GM12878 (cell line): ENCODE data around the gene LFNG. TPM values are rescaled to one million over a fixed set of nuclear protein-coding genes. Genes with fewer than 3 reads are reported as not detected.

Experiments
- ATAC-seq: fragments of 200-7000 bp; cut with Tn5 transposase; 3 replicates; pipeline ENCODE4 v1.9.1; 2020; ENCODE audit warnings: mild to moderate bottlenecking, moderate library complexity
- BruUV-seq: library from RNA; stranded (reverse); fragments of 400-500 nt; replicated peaks from 2 replicates; lab custom pipeline; 2021; lab: Mats Ljungman, UMichigan
- CTCF ChIA-PET: fragments of 300-600 bp; sonication (Branson Sonifier 250); formaldehyde crosslinking; extraction: SDS; loops from one replicate; lab custom pipeline; 2021; ENCODE audit warnings: inconsistent platforms; lab: Yijun Ruan, JAX
- POLR2A ChIA-PET: fragments of 350-600 bp; formaldehyde crosslinking; extraction: SDS; loops from one replicate; lab custom pipeline; 2021; ENCODE audit warnings: inconsistent platforms; lab: Charles Lee
- RAD21 ChIA-PET: fragments of 300-600 bp; sonication (Branson Sonifier 250); formaldehyde crosslinking; loops from one replicate; lab custom pipeline; 2023; ENCODE audit warnings: antibody characterized with exemption; ENCODE audit not compliant: unreplicated experiment; lab: Charles Lee
- SMC1A ChIA-PET: fragments of 300-600 bp; sonication (Branson Sonifier 250); formaldehyde crosslinking; loops from one replicate; lab custom pipeline; 2023; ENCODE audit not compliant: unreplicated experiment, uncharacterized antibody; lab: Charles Lee
- DNase-seq: peaks from one replicate; pipeline ENCODE4 v3.0.0-alpha.2; 2011; ENCODE audit warnings: low read depth, low spot score
- FAIRE-seq: peaks from 3 replicates; lab custom pipeline; 2011; peaks lifted over from hg19 to GRCh38; lab: Jason Lieb, UNC
- H2AFZ ChIP-seq: 2 replicates; pipeline ENCODE4 v1.6.0; 2011; ENCODE audit warnings: low read depth, low read length, control low read depth; ENCODE audit not compliant: control insufficient read depth
- H3K27ac ChIP-seq: 2 replicates; pipeline ENCODE4 v1.5.1; 2011; ENCODE audit warnings: control low read depth; ENCODE audit not compliant: control insufficient read depth, insufficient read depth
- H3K27me3 ChIP-seq, 2 experiments: replicated peaks in 1 of 2; 2 replicates each; pipeline versions ENCODE4 v1.6.0 to v1.6.1; 2011; ENCODE audit warnings: low read length in 1 of 2; ENCODE audit not compliant: control insufficient read depth in 2 of 2, insufficient read depth in 2 of 2
- H3K36me3 ChIP-seq, 2 experiments: 2 replicates each; pipeline ENCODE4 v1.5.1; 2011; ENCODE audit warnings: low read length in 1 of 2; ENCODE audit not compliant: control insufficient read depth in 2 of 2, insufficient read depth in 2 of 2
- H3K4me1 ChIP-seq: 2 replicates; pipeline ENCODE4 v1.6.1; 2011; ENCODE audit warnings: mild to moderate bottlenecking, low read length, moderate library complexity, mixed read lengths; ENCODE audit not compliant: control insufficient read depth, insufficient read depth
- H3K4me2 ChIP-seq: 2 replicates; pipeline ENCODE4 v1.6.0; 2011; ENCODE audit warnings: control low read depth; ENCODE audit not compliant: control insufficient read depth, insufficient read depth
- H3K4me3 ChIP-seq: fragments of 200-600 bp; sonication (generic); 2 replicates; pipeline ENCODE4 v1.5.1; 2016
- H3K79me2 ChIP-seq: 2 replicates; pipeline ENCODE4 v1.6.0; 2011; ENCODE audit warnings: low read length; ENCODE audit not compliant: control insufficient read depth, insufficient read depth
- H3K9ac ChIP-seq: 2 replicates; pipeline ENCODE4 v1.8.0; 2011; ENCODE audit warnings: low read length, control low read depth, mixed read lengths; ENCODE audit not compliant: control insufficient read depth, insufficient read depth
- H3K9me3 ChIP-seq: replicated peaks from 3 replicates; pipeline ENCODE4 v1.5.1; 2011; ENCODE audit warnings: mild to moderate bottlenecking, low read length; ENCODE audit not compliant: control insufficient read depth, insufficient read depth
- H4K20me1 ChIP-seq: 2 replicates; pipeline ENCODE4 v1.6.0; 2011; ENCODE audit not compliant: control insufficient read depth, insufficient read depth
- CREB1 ChIP-seq: IDR thresholded peaks from 2 replicates; pipeline ENCODE4 v1.6.1; 2012; ENCODE audit warnings: low read depth, mild to moderate bottlenecking, inconsistent platforms
- IRF4 ChIP-seq: IDR thresholded peaks from 2 replicates; pipeline ENCODE4 v1.6.1; 2011; ENCODE audit warnings: low read depth, low read length
- JUND ChIP-seq: IDR thresholded peaks from 2 replicates; pipeline ENCODE4 v1.6.1; 2012; ENCODE audit warnings: low read depth, mild to moderate bottlenecking, low read length, improper control_type of control experiment, moderate library complexity
- MYB ChIP-seq: fragments of 150-350 bp; IDR thresholded peaks from 2 replicates; pipeline ENCODE4 v1.6.1; 2014; ENCODE audit warnings: mild to moderate bottlenecking, low read depth, low read length, borderline replicate concordance
- NBN ChIP-seq: fragments of 450-650 bp; IDR thresholded peaks from 2 replicates; pipeline ENCODE4 v1.6.1; 2016
- PRDM15 ChIP-seq: fragments of 450-650 bp; formaldehyde crosslinking; IDR thresholded peaks from 2 replicates; pipeline ENCODE4 v1.4.0; 2020; ENCODE audit warnings: mild to moderate bottlenecking, moderate library complexity
- RBBP5 ChIP-seq: fragments of 200-600 bp; sonication (generic); conservative IDR thresholded peaks from 2 replicates; pipeline ENCODE4 v1.6.1; 2016
- SUZ12 ChIP-seq: fragments of 200-600 bp; sonication (generic); IDR thresholded peaks from one replicate; pipeline ENCODE4 v1.6.1; 2018; ENCODE audit warnings: antibody characterized with exemption, mild to moderate bottlenecking; ENCODE audit not compliant: unreplicated experiment
- ZSCAN29 ChIP-seq: fragments of 450-650 bp; IDR thresholded peaks from 2 replicates; pipeline ENCODE4 v1.6.1; 2017; ENCODE audit warnings: mild to moderate bottlenecking, moderate library complexity
- WGBS: methylation state at CpG from one replicate; pipeline ENCODE4 v1.1.6; 2016; ENCODE audit warnings: low lambda C conversion rate; ENCODE audit not compliant: insufficient replicate concordance, insufficient coverage; ENCODE audit errors: missing lambda C conversion rate; 5-methylcytosine and 5-hydroxymethylcytosine counted together
- in situ Hi-C: fragments of 300-500 bp; cut with MboI; formaldehyde crosslinking; loops from 9 replicates; pipeline ENCODE4 v1.14.3; 2018; ENCODE audit warnings: mixed read lengths
- intact Hi-C: fragments of 100-400 bp; cut with micrococcal nuclease; formaldehyde crosslinking; loops from one replicate; pipeline ENCODE4 v1.14.2; 2022; ENCODE audit not compliant: unreplicated experiment
- polyA plus RNA-seq, 11 experiments: library from polyadenylated mRNA; depleted of rRNA in 4 of 11; unstranded in 6 of 11; stranded (reverse) in 5 of 11; fragments of >200 nt; fragmentation: Nextera tagmentation in 4 of 11; fragmentation: Illumina TruSeq in 1 of 11; extraction: Ambion mirVana in 4 of 11; extraction: Trizol in 1 of 11; gene quantifications; 1 replicate in 1 of 11; 2 replicates in 10 of 11; pipeline versions ENCODE4 v1.2.1 to v1.2.3, GENCODE V29; 2011 to 2016; ENCODE audit warnings: inconsistent platforms in 2 of 11, missing spikeins in 2 of 11, low read depth in 1 of 11
- total RNA-seq, 4 experiments: library from RNA; depleted of rRNA in 3 of 4; stranded (reverse); fragments of >200 nt in 3 of 4; fragmentation: Illumina TruSeq in 1 of 4; extraction: Trizol in 1 of 4; gene quantifications; 2 replicates each; pipeline versions ENCODE4 v1.2.1 to v1.2.3, GENCODE V29; 2013 to 2021
- TF ChIP-seq, protein P1 (sequence below): fragments of 450-650 bp; IDR thresholded peaks from 2 replicates; pipeline ENCODE4 v1.6.1; 2017; ENCODE audit warnings: borderline replicate concordance

Gene LFNG
- total and polyA plus RNA-seq, 10 of the 15 experiments (the other 5 are each of a cell fraction or from before 2014, with no cell fraction given) = 0.09 to 0.68 (median 0.33) TPM; not detected in 2

- RAD21 ChIA-PET = no interaction called here
- in situ Hi-C loops = no loop called here
- TF ChIP-seq CREB1 (no peak), NBN (no peak)
- TF ChIP-seq, all 136 proteins: peak for 0
- H3K27me3 ChIP-seq = peaks cover 0 to 1% of the 10 kb centered on the region in 2 experiments; a peak in 1 of 4 replicates
- POLR2A ChIA-PET = no interaction called here
- H4K20me1 ChIP-seq = no peaks in the 10 kb centered on the region
- intact Hi-C loops = no loop called here
- no peak overlapping the region for H3K9ac ChIP-seq
- H3K4me1 ChIP-seq = no peaks in the 10 kb centered on the region
- H3K4me3 ChIP-seq = no peak overlapping the region
- ATAC-seq = no peak
- no peaks in the 10 kb centered on the region for H3K79me2 ChIP-seq
- no peak overlapping the region for H3K4me2 ChIP-seq
- no peaks in the 10 kb centered on the region for H3K36me3 ChIP-seq
- no peak for DNase-seq
- SMC1A ChIA-PET = no interaction called here
- BruUV-seq = no TSS peak
- 33% methylated on average over 12 of the region's 12 CpGs for WGBS
- H3K27ac ChIP-seq = no peak overlapping the region
- CTCF ChIA-PET = no interaction called here
- H2AFZ ChIP-seq = no peak overlapping the region
- no peaks in the 10 kb centered on the region for H3K9me3 ChIP-seq
- no peak for FAIRE-seq
Measured at GRCh38 chr7:2500701-2501100, 18.9 kb upstream of the LFNG start.

DNA sequence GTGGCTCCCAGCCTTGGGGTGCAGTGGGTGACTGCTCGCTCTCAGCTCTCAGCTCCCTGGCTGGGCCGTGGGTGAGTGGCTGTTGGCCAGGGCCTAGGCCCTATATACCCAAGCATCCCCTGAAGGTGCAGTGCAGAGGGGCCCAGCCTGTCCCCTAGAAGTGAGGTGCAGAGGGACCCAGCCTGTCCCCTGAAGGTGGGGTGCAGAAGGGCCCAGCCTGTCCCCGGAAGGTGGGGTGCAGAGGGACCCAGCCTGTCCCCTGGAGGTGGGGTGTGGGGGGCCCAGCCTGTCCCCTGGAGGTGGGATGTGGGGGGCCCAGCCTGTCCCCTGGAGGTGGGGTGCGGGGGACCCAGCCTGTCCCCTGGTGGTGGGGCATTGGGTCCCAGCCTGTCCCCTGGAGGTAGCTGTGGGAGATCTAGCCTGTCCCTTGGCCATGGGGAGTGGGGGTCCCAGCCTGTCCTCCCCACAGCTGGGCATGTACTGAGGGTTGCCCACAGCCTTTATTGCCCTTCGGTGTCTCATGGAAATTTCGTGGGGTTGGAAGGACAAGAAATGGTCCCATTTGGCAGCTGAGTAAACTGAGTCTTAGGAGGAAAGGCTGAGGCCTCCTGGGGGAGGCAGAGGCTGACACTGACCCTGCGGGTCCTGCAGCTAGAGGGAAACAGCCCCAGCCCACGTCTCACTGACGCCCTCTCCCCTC lies 17.5 kb upstream of the LFNG start:
- no peak overlapping the region for H3K4me3 ChIP-seq
- H3K9ac ChIP-seq = no peak overlapping the region
- ChIA-PET RAD21 (no interaction called here), CTCF (no interaction called here), SMC1A (no interaction called here), POLR2A (no interaction called here)
- intact Hi-C loops (no loop called here), in situ Hi-C loops (no loop called here)
- 30% methylated on average over 8 of the region's 9 CpGs for WGBS
- no peaks in the 10 kb centered on the region for H4K20me1 ChIP-seq
- H3K79me2 ChIP-seq = no peaks in the 10 kb centered on the region
- no TSS peak for BruUV-seq
- H3K4me2 ChIP-seq = no peak overlapping the region
- FAIRE-seq = no peak
- no peak for DNase-seq
- H3K4me1 ChIP-seq = no peaks in the 10 kb centered on the region
- H2AFZ ChIP-seq = no peak overlapping the region
- ATAC-seq = peak; percentile 17; the same call in 2 of the 3 replicates
- H3K9me3 ChIP-seq = no peaks in the 10 kb centered on the region
- no peak overlapping the region for H3K27ac ChIP-seq
- no peaks in the 10 kb centered on the region for H3K36me3 ChIP-seq
- TF ChIP-seq RBBP5 (no peak), SUZ12 (no peak), MYB (no peak), IRF4 (no peak), JUND (no peak), ZSCAN29 (no peak), PRDM15 (CRISPR knock-in tag) (no peak)
- TF ChIP-seq, protein P1, sequence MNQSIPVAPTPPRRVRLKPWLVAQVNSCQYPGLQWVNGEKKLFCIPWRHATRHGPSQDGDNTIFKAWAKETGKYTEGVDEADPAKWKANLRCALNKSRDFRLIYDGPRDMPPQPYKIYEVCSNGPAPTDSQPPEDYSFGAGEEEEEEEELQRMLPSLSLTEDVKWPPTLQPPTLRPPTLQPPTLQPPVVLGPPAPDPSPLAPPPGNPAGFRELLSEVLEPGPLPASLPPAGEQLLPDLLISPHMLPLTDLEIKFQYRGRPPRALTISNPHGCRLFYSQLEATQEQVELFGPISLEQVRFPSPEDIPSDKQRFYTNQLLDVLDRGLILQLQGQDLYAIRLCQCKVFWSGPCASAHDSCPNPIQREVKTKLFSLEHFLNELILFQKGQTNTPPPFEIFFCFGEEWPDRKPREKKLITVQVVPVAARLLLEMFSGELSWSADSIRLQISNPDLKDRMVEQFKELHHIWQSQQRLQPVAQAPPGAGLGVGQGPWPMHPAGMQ = no peak
- peaks cover 0 to 1% of the 10 kb centered on the region in 2 experiments; a peak in 1 of 4 replicates for H3K27me3 ChIP-seq
